ENCODE data around the gene IER5L.
"Not testable (repeated sequence)": the region's sequence is repeated elsewhere in the genome, so short reads cannot be mapped to it uniquely, and the experiment has no call there.

IER5L gene

GRCh38 chr9:129137292-129138143 lies 40.5 kb downstream of the IER5L start:
- Histone ChIP-seq H3K27ac (ENCODE audit: low read depth, low read length) (no peak overlapping the region), H3K4me1 (ENCODE audit: insufficient read depth, low read length) (peaks cover 26% of the 10 kb centered on the region), H3K4me3 (ENCODE audit: low read length) (no peak overlapping the region), H3K27me3 (ENCODE audit: insufficient read depth, low read length) (no peaks in the 10 kb centered on the region), H3K36me3 (ENCODE audit: insufficient read depth, low read length) (peaks cover 53% of the 10 kb centered on the region), H3K9ac (ENCODE audit: low read depth, low read length) (no peak overlapping the region), H3K9me3 (ENCODE audit: insufficient read depth, low read depth, low read length) (no peaks in the 10 kb centered on the region)
- 93% methylated on average over 19 of the region's 19 CpGs for WGBS

- H3K9me3 ChIP-seq (ENCODE audit: insufficient read depth, low read depth, low read length), result no peaks in the 10 kb centered on the region
- H3K36me3 ChIP-seq (ENCODE audit: insufficient read depth, low read length), result peaks cover 52% of the 10 kb centered on the region
- no peak overlapping the region for H3K9ac ChIP-seq (ENCODE audit: low read depth, low read length)
- no peak overlapping the region for H3K27ac ChIP-seq (ENCODE audit: low read depth, low read length)
- peaks cover 20% of the 10 kb centered on the region for H3K4me1 ChIP-seq (ENCODE audit: insufficient read depth, low read length)
- H3K4me3 ChIP-seq (ENCODE audit: low read length), result no peak overlapping the region
- 87% methylated on average over 16 of the region's 16 CpGs for WGBS
- H3K27me3 ChIP-seq (ENCODE audit: insufficient read depth, low read length), result no peaks in the 10 kb centered on the region
These were observed 41.5 kb downstream of the IER5L start for GRCh38 chr9:129136446-129137035.

- Histone ChIP-seq H3K36me3 (ENCODE audit: insufficient read depth, low read length) (peaks cover 58% of the 10 kb centered on the region), H3K9ac (ENCODE audit: low read depth, low read length) (no peak overlapping the region), H3K27me3 (ENCODE audit: insufficient read depth, low read length) (no peaks in the 10 kb centered on the region), H3K4me1 (ENCODE audit: insufficient read depth, low read length) (peaks cover 11% of the 10 kb centered on the region), H3K9me3 (ENCODE audit: insufficient read depth, low read depth, low read length) (no peaks in the 10 kb centered on the region), H3K4me3 (ENCODE audit: low read length) (no peak overlapping the region), H3K27ac (ENCODE audit: low read depth, low read length) (no peak overlapping the region)
- WGBS, result 92% methylated on average over 6 of the region's 6 CpGs
These were observed 42.6 kb downstream of the IER5L start for GRCh38 chr9:129135476-129135875.

- Histone ChIP-seq H3K36me3 (ENCODE audit: insufficient read depth, low read length) (peaks cover 73% of the 10 kb centered on the region), H3K27me3 (ENCODE audit: insufficient read depth, low read length) (no peaks in the 10 kb centered on the region), H3K9ac (ENCODE audit: low read depth, low read length) (no peak overlapping the region), H3K9me3 (ENCODE audit: insufficient read depth, low read depth, low read length) (no peaks in the 10 kb centered on the region), H3K27ac (ENCODE audit: low read depth, low read length) (no peak overlapping the region), H3K4me3 (ENCODE audit: low read length) (no peak overlapping the region), H3K4me1 (ENCODE audit: insufficient read depth, low read length) (no peaks in the 10 kb centered on the region)
- 81% methylated on average over 4 of the region's 4 CpGs for WGBS
These were observed 45.0 kb downstream of the IER5L start for GRCh38 chr9:129133082-129133481.

- no peaks in the 10 kb centered on the region for H3K27me3 ChIP-seq (ENCODE audit: insufficient read depth, low read length)
- WGBS, result 43% methylated on average over 13 of the region's 13 CpGs
- peaks cover 63% of the 10 kb centered on the region for H3K36me3 ChIP-seq (ENCODE audit: insufficient read depth, low read length)
- peaks cover 13% of the 10 kb centered on the region for H3K4me1 ChIP-seq (ENCODE audit: insufficient read depth, low read length)
- no peak overlapping the region for H3K9ac ChIP-seq (ENCODE audit: low read depth, low read length)
- H3K4me3 ChIP-seq (ENCODE audit: low read length), result no peak overlapping the region
- H3K27ac ChIP-seq (ENCODE audit: low read depth, low read length), result no peak overlapping the region
- H3K9me3 ChIP-seq (ENCODE audit: insufficient read depth, low read depth, low read length), result no peaks in the 10 kb centered on the region
These were observed 46.5 kb downstream of the IER5L start for GRCh38 chr9:129131300-129132145.

- Histone ChIP-seq H3K9me3 (ENCODE audit: insufficient read depth, low read depth, low read length) (no peaks in the 10 kb centered on the region), H3K27ac (ENCODE audit: low read depth, low read length) (no peak overlapping the region), H3K36me3 (ENCODE audit: insufficient read depth, low read length) (peaks cover 59% of the 10 kb centered on the region), H3K9ac (ENCODE audit: low read depth, low read length) (no peak overlapping the region), H3K4me3 (ENCODE audit: low read length) (no peak overlapping the region), H3K27me3 (ENCODE audit: insufficient read depth, low read length) (no peaks in the 10 kb centered on the region), H3K4me1 (ENCODE audit: insufficient read depth, low read length) (peaks cover 18% of the 10 kb centered on the region)
- 64% methylated on average over 3 of the region's 3 CpGs for WGBS
These were observed 47.3 kb downstream of the IER5L start for GRCh38 chr9:129130791-129131190.

- 93% methylated on average over 7 of the region's 7 CpGs for WGBS
- Histone ChIP-seq H3K36me3 (ENCODE audit: insufficient read depth, low read length) (peaks cover 54% of the 10 kb centered on the region), H3K4me1 (ENCODE audit: insufficient read depth, low read length) (peaks cover 18% of the 10 kb centered on the region)
- not testable (repeated sequence) for H3K9me3 ChIP-seq (ENCODE audit: insufficient read depth, low read depth, low read length); H3K4me3 ChIP-seq (ENCODE audit: low read length); H3K27me3 ChIP-seq (ENCODE audit: insufficient read depth, low read length); H3K27ac ChIP-seq (ENCODE audit: low read depth, low read length); H3K9ac ChIP-seq (ENCODE audit: low read depth, low read length)
These were observed 47.8 kb downstream of the IER5L start for GRCh38 chr9:129130271-129130670.

- no peak overlapping the region for H3K9ac ChIP-seq (ENCODE audit: low read depth, low read length)
- no peak overlapping the region for H3K27ac ChIP-seq (ENCODE audit: low read depth, low read length)
- H3K4me3 ChIP-seq (ENCODE audit: low read length), result no peak overlapping the region
- no peaks in the 10 kb centered on the region for H3K27me3 ChIP-seq (ENCODE audit: insufficient read depth, low read length)
- 95% methylated on average over 5 of the region's 5 CpGs for WGBS
- H3K36me3 ChIP-seq (ENCODE audit: insufficient read depth, low read length), result peaks cover 53% of the 10 kb centered on the region
- H3K9me3 ChIP-seq (ENCODE audit: insufficient read depth, low read depth, low read length), result no peaks in the 10 kb centered on the region
- peaks cover 18% of the 10 kb centered on the region for H3K4me1 ChIP-seq (ENCODE audit: insufficient read depth, low read length)
These were observed 49.4 kb downstream of the IER5L start for GRCh38 chr9:129128689-129129088.

- Histone ChIP-seq H3K9me3 (ENCODE audit: insufficient read depth, low read depth, low read length) (no peaks in the 10 kb centered on the region), H3K36me3 (ENCODE audit: insufficient read depth, low read length) (peaks cover 52% of the 10 kb centered on the region), H3K9ac (ENCODE audit: low read depth, low read length) (peak overlapping the region; percentile 61), H3K27me3 (ENCODE audit: insufficient read depth, low read length) (no peaks in the 10 kb centered on the region), H3K4me3 (ENCODE audit: low read length) (no peak overlapping the region), H3K4me1 (ENCODE audit: insufficient read depth, low read length) (peaks cover 18% of the 10 kb centered on the region), H3K27ac (ENCODE audit: low read depth, low read length) (peak overlapping the region; percentile 89)
- 50% methylated on average over 10 of the region's 10 CpGs for WGBS
These were observed 51.1 kb downstream of the IER5L start for GRCh38 chr9:129126749-129127618.

Data from HUES64 (cell line).